Naive B cell (primary cell): Measurements from ENCODE around the gene GTF3C5. TPM values are rescaled to one million over a fixed set of nuclear protein-coding genes. Genes with fewer than 3 reads are reported as not detected.

ENCODE experiments used
- ATAC-seq, 2 donors: fragments of 150-1000 bp; cut with Tn5 transposase; 2 replicates each; pipeline ENCODE4 v1.10.0; 2021; ENCODE audit warnings: low read depth in 2 of 2, mild to moderate bottlenecking in 2 of 2, moderate library complexity in 2 of 2
- DNase-seq: peaks from one replicate; pipeline ENCODE4 v3.0.0; 2022
- H3K27ac Mint-ChIP-seq, 6 donors: one replicate each; pipeline ENCODE4 v1.8.0; 2020 to 2022; ENCODE audit warnings: mild to moderate bottlenecking in 6 of 6, mixed read lengths in 6 of 6, moderate library complexity in 5 of 6, inconsistent platforms in 2 of 6
- H3K27me3 Mint-ChIP-seq, 3 donors: one replicate each; pipeline ENCODE4 v1.8.0; 2021 to 2022; ENCODE audit warnings: mixed read lengths in 3 of 3, mild to moderate bottlenecking in 1 of 3
- H3K36me3 Mint-ChIP-seq, 2 donors: one replicate each; pipeline ENCODE4 v1.8.0; 2020 to 2022; ENCODE audit warnings: mixed read lengths in 2 of 2, inconsistent platforms in 1 of 2, mild to moderate bottlenecking in 1 of 2
- H3K4me1 Mint-ChIP-seq, 3 donors: one replicate each; pipeline ENCODE4 v1.8.0; 2020 to 2022; ENCODE audit warnings: mixed read lengths in 3 of 3, inconsistent platforms in 1 of 3, mild to moderate bottlenecking in 1 of 3, moderate library complexity in 1 of 3
- H3K4me3 Mint-ChIP-seq, 8 donors: one replicate each; pipeline ENCODE4 v1.8.0; 2020 to 2022; ENCODE audit warnings: mild to moderate bottlenecking in 8 of 8, mixed read lengths in 8 of 8, moderate library complexity in 8 of 8, inconsistent platforms in 2 of 8
- H3K9me3 Mint-ChIP-seq, 7 donors: one replicate each; pipeline ENCODE4 v1.8.0; 2020 to 2022; ENCODE audit warnings: mixed read lengths in 7 of 7, mild to moderate bottlenecking in 5 of 7, inconsistent platforms in 2 of 7, moderate library complexity in 1 of 7
- polyA plus RNA-seq, 6 donors: library from polyadenylated mRNA; unstranded; fragments of 300-500 nt; fragmentation: Illumina TruSeq; gene quantifications; one replicate each; pipeline ENCODE4 v1.2.3, GENCODE V29; 2021; ENCODE audit warnings: low read depth in 6 of 6

The GTF3C5 gene, protein sequence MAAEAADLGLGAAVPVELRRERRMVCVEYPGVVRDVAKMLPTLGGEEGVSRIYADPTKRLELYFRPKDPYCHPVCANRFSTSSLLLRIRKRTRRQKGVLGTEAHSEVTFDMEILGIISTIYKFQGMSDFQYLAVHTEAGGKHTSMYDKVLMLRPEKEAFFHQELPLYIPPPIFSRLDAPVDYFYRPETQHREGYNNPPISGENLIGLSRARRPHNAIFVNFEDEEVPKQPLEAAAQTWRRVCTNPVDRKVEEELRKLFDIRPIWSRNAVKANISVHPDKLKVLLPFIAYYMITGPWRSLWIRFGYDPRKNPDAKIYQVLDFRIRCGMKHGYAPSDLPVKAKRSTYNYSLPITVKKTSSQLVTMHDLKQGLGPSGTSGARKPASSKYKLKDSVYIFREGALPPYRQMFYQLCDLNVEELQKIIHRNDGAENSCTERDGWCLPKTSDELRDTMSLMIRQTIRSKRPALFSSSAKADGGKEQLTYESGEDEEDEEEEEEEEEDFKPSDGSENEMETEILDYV
- 10 to 100 TPM; 22.3 to 44.2 (median 32.7) TPM for polyA plus RNA-seq

GRCh38 chr9:133030317-133031129, at the start of gene GTF3C5:
GTF3C5 (plus strand) TSS chr9:133030997; CDS start chr9:133031012, 15 bp downstream.
- H3K27me3 Mint-ChIP-seq, result no peaks in the 10 kb centered on the region
- peaks cover 0 to 1% (median 0%) of the 10 kb centered on the region in 7 donors for H3K9me3 Mint-ChIP-seq
- DNase-seq (peak; percentile 93), ATAC-seq (peak; percentile 93 to 94)
- no peaks in the 10 kb centered on the region for H3K36me3 Mint-ChIP-seq
- H3K4me3 Mint-ChIP-seq, result peak within 1 kb of the TSS; percentile 94 to 100 (median 99)
- H3K27ac Mint-ChIP-seq, result peak within 1 kb of the TSS; percentile 95 to 99 (median 98)
- H3K4me1 Mint-ChIP-seq, result peaks cover 39 to 58% (median 49%) of the 10 kb centered on the region in 3 donors

- Mint-ChIP-seq H3K4me1 (peaks cover 16 to 37% (median 34%) of the 10 kb centered on the region in 3 donors), H3K9me3 (peaks cover 0 to 2% (median 0%) of the 10 kb centered on the region in 7 donors), H3K27ac (no peak overlapping the region), H3K4me3 (no peak overlapping the region), H3K36me3 (no peaks in the 10 kb centered on the region), H3K27me3 (peaks cover 39 to 88% (median 73%) of the 10 kb centered on the region in 3 donors)
- no peak for DNase-seq
- peak; percentile 52 to 58 for ATAC-seq
These were observed 48.3 kb upstream of the GTF3C5 start for GRCh38 chr9:132982458-132982857.

GRCh38 chr9:132983491-132984201, 47.2 kb upstream of the GTF3C5 start:
- no peak for ATAC-seq
- Mint-ChIP-seq H3K27ac (peak overlapping the region in 1 of 6 donors; percentile 85), H3K9me3 (peaks cover 0 to 1% (median 0%) of the 10 kb centered on the region in 7 donors), H3K4me1 (peaks cover 9 to 25% (median 23%) of the 10 kb centered on the region in 3 donors), H3K36me3 (no peaks in the 10 kb centered on the region), H3K4me3 (no peak overlapping the region), H3K27me3 (peaks cover 41 to 85% (median 75%) of the 10 kb centered on the region in 3 donors)
- no peak for DNase-seq

- Mint-ChIP-seq H3K9me3 (no peaks in the 10 kb centered on the region), H3K4me3 (peak overlapping the region in 1 of 8 donors; percentile 76), H3K27me3 (peaks cover 41 to 77% (median 75%) of the 10 kb centered on the region in 3 donors), H3K4me1 (peaks cover 6 to 22% (median 15%) of the 10 kb centered on the region in 3 donors), H3K36me3 (no peaks in the 10 kb centered on the region), H3K27ac (peak overlapping the region in 1 of 6 donors; percentile 85)
- DNase-seq, result no peak
- no peak for ATAC-seq
These were observed 46.4 kb upstream of the GTF3C5 start for GRCh38 chr9:132984202-132985070.

GRCh38 chr9:132985071-132985350, 45.8 kb upstream of the GTF3C5 start:
- H3K27ac Mint-ChIP-seq, result no peak overlapping the region
- no peak overlapping the region for H3K4me3 Mint-ChIP-seq
- no peak for ATAC-seq
- H3K27me3 Mint-ChIP-seq, result peaks cover 36 to 72% (median 71%) of the 10 kb centered on the region in 3 donors
- H3K9me3 Mint-ChIP-seq, result no peaks in the 10 kb centered on the region
- DNase-seq, result no peak
- peaks cover 6 to 17% (median 11%) of the 10 kb centered on the region in 3 donors for H3K4me1 Mint-ChIP-seq
- no peaks in the 10 kb centered on the region for H3K36me3 Mint-ChIP-seq

- H3K36me3 Mint-ChIP-seq, result no peaks in the 10 kb centered on the region
- no peak overlapping the region for H3K27ac Mint-ChIP-seq
- DNase-seq (no peak), ATAC-seq (no peak)
- H3K9me3 Mint-ChIP-seq, result no peaks in the 10 kb centered on the region
- H3K4me3 Mint-ChIP-seq, result no peak overlapping the region
- peaks cover 34 to 69% (median 66%) of the 10 kb centered on the region in 3 donors for H3K27me3 Mint-ChIP-seq
- peaks cover 9 to 17% (median 11%) of the 10 kb centered on the region in 3 donors for H3K4me1 Mint-ChIP-seq
These were observed 45.3 kb upstream of the GTF3C5 start for GRCh38 chr9:132985489-132985888.

- H3K4me3 Mint-ChIP-seq, result no peak overlapping the region
- H3K4me1 Mint-ChIP-seq, result peaks cover 10 to 17% (median 11%) of the 10 kb centered on the region in 3 donors
- DNase-seq (no peak), ATAC-seq (no peak)
- peaks cover 27 to 63% (median 61%) of the 10 kb centered on the region in 3 donors for H3K27me3 Mint-ChIP-seq
- H3K27ac Mint-ChIP-seq, result no peak overlapping the region
- no peaks in the 10 kb centered on the region for H3K36me3 Mint-ChIP-seq
- no peaks in the 10 kb centered on the region for H3K9me3 Mint-ChIP-seq
These were observed 44.7 kb upstream of the GTF3C5 start for GRCh38 chr9:132986114-132986513.

DNA sequence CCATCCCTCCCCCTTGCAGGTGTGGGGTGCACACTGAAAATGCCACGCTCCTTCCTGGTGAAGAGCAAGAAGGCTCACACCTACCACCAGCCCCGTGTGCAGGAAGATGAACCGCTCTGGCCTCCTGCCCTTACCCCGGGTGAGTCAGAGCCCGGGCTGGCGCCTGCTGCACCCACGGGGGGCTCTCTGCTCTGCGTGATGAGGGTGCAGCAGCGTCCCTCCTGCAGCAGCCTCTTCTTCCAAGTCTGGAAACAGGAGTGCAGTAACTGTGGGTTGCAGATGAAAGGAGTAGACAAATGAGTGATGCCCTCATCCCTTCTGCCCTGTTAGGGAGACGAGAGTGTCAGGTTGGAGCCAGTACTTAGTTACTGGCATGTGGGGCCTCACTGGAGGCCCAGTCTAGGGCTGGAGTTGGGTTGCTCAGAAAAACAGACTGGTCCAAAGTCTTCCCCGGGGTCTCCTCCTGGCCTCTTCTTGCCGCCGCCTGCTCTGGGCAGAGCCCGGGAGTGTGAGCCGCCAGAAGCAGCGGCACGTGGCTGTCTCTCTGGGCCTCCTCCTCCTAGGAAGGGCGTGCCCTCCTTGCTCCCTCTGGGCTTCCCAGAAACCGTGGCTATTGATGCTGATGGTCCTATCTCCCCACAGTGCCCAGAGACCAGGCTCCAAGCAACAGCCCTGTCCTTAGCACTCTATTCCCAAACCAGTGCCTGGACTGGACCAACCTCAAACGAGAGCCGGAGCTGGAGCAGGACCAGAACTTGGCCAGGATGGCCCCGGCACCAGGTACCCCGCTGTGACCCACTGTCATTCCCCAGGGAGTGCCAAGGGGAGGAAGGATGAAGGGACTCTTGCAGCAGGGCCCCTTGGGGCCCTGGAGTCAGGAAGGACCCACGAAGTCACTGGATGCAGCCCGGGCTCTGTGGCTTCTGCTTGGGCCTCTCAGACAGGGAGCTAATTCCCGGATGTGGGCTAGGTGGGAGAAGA, 43.9 kb upstream of the GTF3C5 start:
- DNase-seq (no peak), ATAC-seq (no peak)
- Mint-ChIP-seq H3K9me3 (no peaks in the 10 kb centered on the region), H3K27ac (no peak overlapping the region), H3K4me3 (no peak overlapping the region), H3K36me3 (no peaks in the 10 kb centered on the region), H3K4me1 (peaks cover 11 to 19% (median 12%) of the 10 kb centered on the region in 3 donors), H3K27me3 (peaks cover 30 to 64% (median 59%) of the 10 kb centered on the region in 3 donors)

- Mint-ChIP-seq H3K36me3 (no peaks in the 10 kb centered on the region), H3K27me3 (peaks cover 29 to 65% (median 58%) of the 10 kb centered on the region in 3 donors), H3K4me1 (peaks cover 7 to 11% (median 8%) of the 10 kb centered on the region in 3 donors), H3K27ac (peak overlapping the region in 1 of 6 donors; percentile 80), H3K4me3 (no peak overlapping the region), H3K9me3 (no peaks in the 10 kb centered on the region)
- ATAC-seq (no peak), DNase-seq (no peak)
These were observed 42.4 kb upstream of the GTF3C5 start for GRCh38 chr9:132988244-132989013.

DNA sequence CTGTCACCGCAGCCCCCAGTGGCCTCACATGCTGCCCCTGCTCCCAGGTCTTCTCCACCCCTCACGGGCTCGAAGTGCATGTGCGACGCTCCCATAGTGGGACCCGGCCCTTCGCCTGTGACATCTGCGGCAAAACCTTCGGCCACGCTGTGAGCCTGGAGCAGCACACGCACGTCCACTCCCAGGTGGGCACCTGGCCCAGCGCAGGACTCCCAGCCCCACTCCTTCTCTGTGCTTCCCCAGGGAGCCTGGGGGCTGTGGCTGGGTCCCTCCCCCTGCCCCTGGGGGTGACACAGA, 41.8 kb upstream of the GTF3C5 start:
- DNase-seq, result no peak
- no peaks in the 10 kb centered on the region for H3K36me3 Mint-ChIP-seq
- H3K27me3 Mint-ChIP-seq, result peaks cover 33 to 65% (median 58%) of the 10 kb centered on the region in 3 donors
- ATAC-seq, result no peak
- H3K4me1 Mint-ChIP-seq, result peaks cover 7 to 8% (median 8%) of the 10 kb centered on the region in 3 donors
- no peaks in the 10 kb centered on the region for H3K9me3 Mint-ChIP-seq
- H3K4me3 Mint-ChIP-seq, result no peak overlapping the region
- H3K27ac Mint-ChIP-seq, result no peak overlapping the region

- DNase-seq, result no peak
- Mint-ChIP-seq H3K9me3 (no peaks in the 10 kb centered on the region), H3K4me3 (no peak overlapping the region), H3K27ac (no peak overlapping the region), H3K4me1 (peaks cover 11 to 13% (median 11%) of the 10 kb centered on the region in 3 donors), H3K27me3 (peaks cover 36 to 65% (median 58%) of the 10 kb centered on the region in 3 donors), H3K36me3 (no peaks in the 10 kb centered on the region)
- ATAC-seq, result no peak
These were observed 41.3 kb upstream of the GTF3C5 start for GRCh38 chr9:132989414-132989996.
